NCI-H2029 treated with DMSO at 0.1 percent for 48 hours (cell line): ENCODE results near the gene VEPH1.

Experiments used
- DNase-seq: peaks from one replicate; lab custom pipeline; 2025; lab: John Stamatoyannopoulos, UW

The VEPH1 gene

GRCh38 chr3:157257101-157257500 lies 246.1 kb downstream of the VEPH1 start:
- no peak for DNase-seq

- no peak for DNase-seq
These were observed 247.4 kb downstream of the VEPH1 start for GRCh38 chr3:157255797-157256196.

GRCh38 chr3:157251685-157252084 lies 251.5 kb downstream of the VEPH1 start:
- no peak for DNase-seq

- no peak for DNase-seq
These were observed 253.6 kb downstream of the VEPH1 start for GRCh38 chr3:157249606-157250005.

GRCh38 chr3:157248590-157249422 lies 254.4 kb downstream of the VEPH1 start:
- no peak for DNase-seq

- no peak for DNase-seq
These were observed 255.8 kb downstream of the VEPH1 start for GRCh38 chr3:157247391-157247790.

GRCh38 chr3:157242836-157243235 lies 260.4 kb downstream of the VEPH1 start:
- DNase-seq = no peak

- no peak for DNase-seq
These were observed 261.6 kb downstream of the VEPH1 start for GRCh38 chr3:157241599-157241998.

GRCh38 chr3:157240408-157240807 lies 262.8 kb downstream of the VEPH1 start:
- DNase-seq = no peak

GRCh38 chr3:157239082-157239704 lies 264.0 kb downstream of the VEPH1 start:
- peak; percentile 9 for DNase-seq

- no peak for DNase-seq
These were observed 264.8 kb downstream of the VEPH1 start for GRCh38 chr3:157238457-157238856.

GRCh38 chr3:157237886-157238285 lies 265.3 kb downstream of the VEPH1 start:
- no peak for DNase-seq

- DNase-seq = no peak
These were observed 267.9 kb downstream of the VEPH1 start for GRCh38 chr3:157235291-157235690.

- DNase-seq = no peak
These were observed 269.3 kb downstream of the VEPH1 start for GRCh38 chr3:157233923-157234322.

- DNase-seq = no peak
These were observed 271.1 kb downstream of the VEPH1 start for GRCh38 chr3:157232141-157232540.

GRCh38 chr3:157231071-157231470 lies 272.1 kb downstream of the VEPH1 start:
- DNase-seq = no peak

GRCh38 chr3:157226173-157226847 lies 276.9 kb downstream of the VEPH1 start:
- DNase-seq = no peak

- no peak for DNase-seq
These were observed 278.2 kb downstream of the VEPH1 start for GRCh38 chr3:157225001-157225400.

- DNase-seq = no peak
These were observed 282.3 kb downstream of the VEPH1 start for GRCh38 chr3:157220883-157221282.

- DNase-seq = no peak
These were observed 283.0 kb downstream of the VEPH1 start for GRCh38 chr3:157220211-157220610.

GRCh38 chr3:157219215-157219614 lies 284.0 kb downstream of the VEPH1 start:
- DNase-seq = no peak
